ENCODE measurements around the gene MFSD6. TPM values are rescaled to one million over a fixed set of nuclear protein-coding genes. Genes with fewer than 3 reads are reported as not detected.

The MFSD6 gene
- total RNA-seq, 1 donor from 2014 or later: 15.1 TPM

DNA sequence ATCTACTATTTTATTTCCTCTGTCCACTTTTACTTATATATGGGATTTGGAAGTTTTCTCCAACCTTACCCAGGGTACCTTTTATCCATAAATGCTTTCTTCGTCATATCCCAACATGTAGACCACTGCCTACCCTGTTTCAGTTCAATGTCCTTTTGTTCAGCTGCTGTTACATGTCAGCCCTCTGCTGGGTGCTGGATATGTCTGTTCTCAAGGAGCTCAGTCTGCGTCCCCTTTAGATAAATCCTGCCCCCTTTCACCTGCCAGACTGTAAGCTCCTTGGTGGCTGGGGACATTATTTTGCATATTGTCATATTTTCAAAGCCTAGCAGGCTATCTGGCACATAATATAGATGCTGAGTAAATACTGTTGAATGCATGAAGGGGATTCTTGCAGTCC lies 73.2 kb downstream of the MFSD6 start:
- Mint-ChIP-seq H3K36me3 (ENCODE audit: insufficient read depth) (peaks cover 1% of the 10 kb centered on the region), H3K27me3 (no peaks in the 10 kb centered on the region), H3K27ac (peak overlapping the region; percentile 36), H3K4me1 (ENCODE audit: low read depth) (peaks cover 18% of the 10 kb centered on the region), H3K9me3 (ENCODE audit: low read depth) (no peaks in the 10 kb centered on the region), H3K4me3 (ENCODE audit: low read depth) (no peak overlapping the region)
- DNase-seq (ENCODE audit: low spot score, unreplicated experiment): no peak
- TF ChIP-seq, protein P1, sequence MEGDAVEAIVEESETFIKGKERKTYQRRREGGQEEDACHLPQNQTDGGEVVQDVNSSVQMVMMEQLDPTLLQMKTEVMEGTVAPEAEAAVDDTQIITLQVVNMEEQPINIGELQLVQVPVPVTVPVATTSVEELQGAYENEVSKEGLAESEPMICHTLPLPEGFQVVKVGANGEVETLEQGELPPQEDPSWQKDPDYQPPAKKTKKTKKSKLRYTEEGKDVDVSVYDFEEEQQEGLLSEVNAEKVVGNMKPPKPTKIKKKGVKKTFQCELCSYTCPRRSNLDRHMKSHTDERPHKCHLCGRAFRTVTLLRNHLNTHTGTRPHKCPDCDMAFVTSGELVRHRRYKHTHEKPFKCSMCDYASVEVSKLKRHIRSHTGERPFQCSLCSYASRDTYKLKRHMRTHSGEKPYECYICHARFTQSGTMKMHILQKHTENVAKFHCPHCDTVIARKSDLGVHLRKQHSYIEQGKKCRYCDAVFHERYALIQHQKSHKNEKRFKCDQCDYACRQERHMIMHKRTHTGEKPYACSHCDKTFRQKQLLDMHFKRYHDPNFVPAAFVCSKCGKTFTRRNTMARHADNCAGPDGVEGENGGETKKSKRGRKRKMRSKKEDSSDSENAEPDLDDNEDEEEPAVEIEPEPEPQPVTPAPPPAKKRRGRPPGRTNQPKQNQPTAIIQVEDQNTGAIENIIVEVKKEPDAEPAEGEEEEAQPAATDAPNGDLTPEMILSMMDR (IDR thresholded peaks at IDR 0.05; ENCODE audit: unreplicated experiment): no peak

DNA sequence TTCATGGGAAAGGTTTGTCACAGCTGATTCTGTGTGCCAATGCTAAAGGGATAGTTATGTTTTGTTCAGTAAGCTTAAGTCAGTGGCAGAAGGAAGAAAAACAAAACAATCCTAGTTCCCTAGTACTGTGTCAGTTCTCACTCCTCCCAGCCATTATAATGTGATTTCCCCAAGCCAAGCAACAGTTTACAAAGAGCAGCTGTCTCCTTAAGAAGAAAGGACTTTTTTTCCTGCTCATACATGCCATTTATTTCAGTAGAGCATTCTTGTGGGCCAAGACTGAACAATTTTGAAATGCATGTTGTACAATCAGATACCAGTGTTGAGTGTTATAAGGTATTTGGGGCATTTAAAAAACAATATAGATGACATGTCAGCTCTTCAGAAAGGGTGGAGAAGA lies 74.3 kb downstream of the MFSD6 start:
- no peak for DNase-seq (ENCODE audit: low spot score, unreplicated experiment)
- Mint-ChIP-seq H3K27me3 (no peaks in the 10 kb centered on the region), H3K36me3 (ENCODE audit: insufficient read depth) (peaks cover 2% of the 10 kb centered on the region), H3K4me3 (ENCODE audit: low read depth) (no peak overlapping the region), H3K9me3 (ENCODE audit: low read depth) (no peaks in the 10 kb centered on the region), H3K4me1 (ENCODE audit: low read depth) (peaks cover 18% of the 10 kb centered on the region), H3K27ac (no peak overlapping the region)
- TF ChIP-seq, protein P1 (IDR thresholded peaks at IDR 0.05; ENCODE audit: unreplicated experiment): no peak

DNA sequence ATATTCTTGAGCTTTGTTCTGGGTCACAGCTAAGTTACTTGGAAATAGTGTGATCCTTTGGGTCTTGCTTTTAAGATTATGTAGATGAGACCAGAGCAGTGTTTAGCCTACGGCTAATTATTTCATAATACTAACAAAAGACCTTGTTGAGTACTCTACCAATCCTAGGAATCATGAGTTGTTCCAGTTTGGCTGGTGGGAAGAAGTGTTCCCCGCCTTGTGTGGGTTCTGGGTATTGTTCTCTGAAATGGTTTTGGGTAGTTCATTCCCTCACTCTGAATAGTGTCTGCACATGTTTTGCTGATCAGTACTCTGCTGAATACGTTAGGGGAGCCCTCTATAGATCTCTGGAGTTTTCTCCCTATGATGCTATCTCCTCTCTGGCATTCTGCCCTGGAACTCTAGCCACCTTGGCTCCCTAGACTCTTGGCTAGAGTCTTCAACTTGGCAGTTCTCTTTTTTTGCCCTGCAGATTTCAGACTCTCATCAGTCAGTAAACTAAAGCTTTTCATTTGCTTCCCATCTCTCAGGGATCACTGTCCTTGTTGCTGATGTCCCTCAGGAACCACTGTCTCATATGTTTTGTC lies 78.0 kb downstream of the MFSD6 start:
- TF ChIP-seq, protein P1 (IDR thresholded peaks at IDR 0.05; ENCODE audit: unreplicated experiment): no peak
- Mint-ChIP-seq H3K36me3 (ENCODE audit: insufficient read depth) (peaks cover 12% of the 10 kb centered on the region), H3K27ac (no peak overlapping the region), H3K4me1 (ENCODE audit: low read depth) (peaks cover 11% of the 10 kb centered on the region), H3K9me3 (ENCODE audit: low read depth) (no peaks in the 10 kb centered on the region), H3K4me3 (ENCODE audit: low read depth) (no peak overlapping the region), H3K27me3 (no peaks in the 10 kb centered on the region)
- no peak for DNase-seq (ENCODE audit: low spot score, unreplicated experiment)

DNA sequence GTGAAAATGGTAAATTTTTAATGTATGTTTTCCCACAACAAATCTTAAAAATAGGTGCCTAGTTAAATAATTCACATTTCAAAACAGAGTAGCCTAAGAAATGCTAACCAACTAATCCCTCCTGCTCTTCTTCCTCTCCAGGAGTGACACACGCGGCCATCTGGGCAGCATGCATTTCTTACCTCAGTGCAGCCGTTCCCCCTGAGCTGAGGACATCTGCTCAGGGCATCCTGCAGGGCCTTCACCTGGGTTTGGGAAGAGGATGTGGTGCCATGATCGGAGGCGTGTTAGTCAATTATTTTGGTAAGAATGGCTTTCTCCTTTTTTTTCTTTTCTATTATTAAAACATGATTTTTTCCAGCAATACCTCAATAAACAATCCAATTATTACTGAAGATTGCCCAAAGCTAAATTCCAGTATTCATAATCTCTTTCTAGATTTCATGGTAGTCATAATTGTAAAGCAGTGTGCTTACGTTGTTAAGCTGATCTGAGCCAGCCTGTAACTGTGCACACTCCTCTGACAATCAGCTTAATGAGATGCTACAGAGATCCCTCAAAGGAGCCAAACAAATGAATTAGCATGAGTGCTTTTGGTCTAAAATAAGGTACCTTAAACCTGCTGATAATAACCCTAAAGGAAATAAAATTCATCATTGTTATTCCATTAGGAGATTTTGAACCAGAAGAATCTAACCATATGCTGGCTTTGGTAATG lies 80.5 kb downstream of the MFSD6 start:
- Mint-ChIP-seq H3K36me3 (ENCODE audit: insufficient read depth) (peaks cover 32% of the 10 kb centered on the region), H3K27me3 (no peaks in the 10 kb centered on the region), H3K27ac (no peak overlapping the region), H3K4me3 (ENCODE audit: low read depth) (no peak overlapping the region), H3K4me1 (ENCODE audit: low read depth) (peaks cover 7% of the 10 kb centered on the region), H3K9me3 (ENCODE audit: low read depth) (peaks cover 18% of the 10 kb centered on the region)
- TF ChIP-seq, protein P1 (IDR thresholded peaks at IDR 0.05; ENCODE audit: unreplicated experiment): no peak
- no peak for DNase-seq (ENCODE audit: low spot score, unreplicated experiment)

DNA sequence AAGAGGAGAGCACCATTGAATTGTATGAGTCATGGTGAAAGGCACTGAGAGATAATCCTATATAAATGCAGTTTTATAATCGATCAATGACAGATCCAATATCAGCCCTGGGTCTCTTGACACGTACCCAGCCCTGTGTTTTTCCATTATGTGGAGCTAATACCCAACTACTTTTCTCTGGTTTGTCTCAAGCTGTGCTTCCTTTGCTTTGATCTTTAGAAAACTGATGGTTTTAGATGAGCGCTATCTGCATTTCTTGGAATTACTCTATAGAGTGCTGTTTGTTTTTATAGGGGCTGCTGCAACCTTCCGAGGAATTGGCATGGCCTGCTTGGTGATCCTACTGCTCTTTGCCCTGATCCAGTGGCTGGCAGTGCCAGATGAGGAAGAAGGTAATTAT lies 81.3 kb downstream of the MFSD6 start:
- Mint-ChIP-seq H3K4me1 (ENCODE audit: low read depth) (no peaks in the 10 kb centered on the region), H3K27ac (no peak overlapping the region), H3K4me3 (ENCODE audit: low read depth) (no peak overlapping the region), H3K27me3 (no peaks in the 10 kb centered on the region), H3K9me3 (ENCODE audit: low read depth) (peaks cover 26% of the 10 kb centered on the region), H3K36me3 (ENCODE audit: insufficient read depth) (peaks cover 36% of the 10 kb centered on the region)
- no peak for DNase-seq (ENCODE audit: low spot score, unreplicated experiment)
- TF ChIP-seq, protein P1 (IDR thresholded peaks at IDR 0.05; ENCODE audit: unreplicated experiment): no peak

All from progenitor cell of endocrine pancreas (in vitro differentiated cells).